Natural killer cell (primary cell): ENCODE measurements around the gene ADCY5. TPM values are rescaled to one million over a fixed set of nuclear protein-coding genes. Genes with fewer than 3 reads are reported as not detected.

Experiments
- ATAC-seq, 3 donors: fragments of 150-1000 bp in 2 of 3; fragments of 200-7000 bp in 1 of 3; cut with Tn5 transposase; 1 replicate in 1 of 3; 2 replicates in 2 of 3; pipeline ENCODE4 v1.10.0; 2021; ENCODE audit warnings: mild to moderate bottlenecking in 2 of 3, moderate library complexity in 2 of 3
- DNase-seq, 2 donors: peaks; one replicate each; pipeline versions ENCODE4 v3.0.0 to v3.0.0-alpha.2; 2013 to 2021; ENCODE audit warnings: mixed read lengths in 1 of 2
- H3K27ac ChIP-seq: one replicate; pipeline ENCODE4 v1.5.1; 2013; ENCODE audit warnings: mild to moderate bottlenecking, low read length
- H3K27me3 ChIP-seq: one replicate; pipeline ENCODE4 v1.6.1; 2013; ENCODE audit warnings: low read length; ENCODE audit not compliant: control insufficient read depth, insufficient read depth
- H3K36me3 ChIP-seq: one replicate; pipeline ENCODE4 v1.6.1; 2013; ENCODE audit warnings: low read length; ENCODE audit not compliant: control insufficient read depth, insufficient read depth
- H3K4me1 ChIP-seq: one replicate; pipeline ENCODE4 v1.6.1; 2013; ENCODE audit warnings: low read length; ENCODE audit not compliant: control insufficient read depth, insufficient read depth
- H3K4me3 ChIP-seq: one replicate; pipeline ENCODE4 v1.5.1; 2013; ENCODE audit warnings: low read length
- H3K9me3 ChIP-seq: one replicate; pipeline ENCODE4 v1.6.1; 2013; ENCODE audit warnings: low read length; ENCODE audit not compliant: control insufficient read depth, insufficient read depth
- H3K27ac Mint-ChIP-seq, 2 donors: one replicate each; pipeline ENCODE4 v1.8.0; 2022; ENCODE audit warnings: mild to moderate bottlenecking in 2 of 2, mixed read lengths in 2 of 2, moderate library complexity in 1 of 2
- H3K27me3 Mint-ChIP-seq, 2 donors: one replicate each; pipeline ENCODE4 v1.8.0; 2022; ENCODE audit warnings: low read depth in 2 of 2, mixed read lengths in 2 of 2
- H3K36me3 Mint-ChIP-seq: one replicate; pipeline ENCODE4 v1.8.0; 2022; ENCODE audit warnings: mixed read lengths
- H3K4me1 Mint-ChIP-seq, 2 donors: one replicate each; pipeline ENCODE4 v1.8.0; 2022; ENCODE audit warnings: mixed read lengths in 2 of 2
- H3K4me3 Mint-ChIP-seq: one replicate; pipeline ENCODE4 v1.8.0; 2022; ENCODE audit warnings: mild to moderate bottlenecking, moderate library complexity, mixed read lengths
- H3K9me3 Mint-ChIP-seq, 2 donors: one replicate each; pipeline ENCODE4 v1.8.0; 2022; ENCODE audit warnings: mixed read lengths in 2 of 2
- CTCF ChIP-seq: fragments of 200-600 bp; IDR thresholded peaks from one replicate; pipeline ENCODE4 v1.8.0; 2022; ENCODE audit warnings: antibody characterized with exemption
- WGBS: methylation state at CpG from one replicate; pipeline ENCODE4 v1.1.7; 2013; ENCODE audit warnings: missing lambda C conversion rate; ENCODE audit not compliant: insufficient coverage; 5-methylcytosine and 5-hydroxymethylcytosine counted together
- intact Hi-C: fragments of 100-400 bp; cut with micrococcal nuclease; formaldehyde crosslinking; loops from one replicate; pipeline ENCODE4 v1.14.2; 2022
- total RNA-seq, 4 donors: library from RNA; stranded (reverse); fragments of 120-200 nt in 1 of 4; gene quantifications; one replicate each; pipeline versions ENCODE4 v1.2.3 to v1.2.4, GENCODE V29; 2013 to 2022

Gene ADCY5
- total RNA-seq, 3 donors from 2014 or later (not counting 1 experiment from before 2014, with no cell fraction given) = not detected

DNA sequence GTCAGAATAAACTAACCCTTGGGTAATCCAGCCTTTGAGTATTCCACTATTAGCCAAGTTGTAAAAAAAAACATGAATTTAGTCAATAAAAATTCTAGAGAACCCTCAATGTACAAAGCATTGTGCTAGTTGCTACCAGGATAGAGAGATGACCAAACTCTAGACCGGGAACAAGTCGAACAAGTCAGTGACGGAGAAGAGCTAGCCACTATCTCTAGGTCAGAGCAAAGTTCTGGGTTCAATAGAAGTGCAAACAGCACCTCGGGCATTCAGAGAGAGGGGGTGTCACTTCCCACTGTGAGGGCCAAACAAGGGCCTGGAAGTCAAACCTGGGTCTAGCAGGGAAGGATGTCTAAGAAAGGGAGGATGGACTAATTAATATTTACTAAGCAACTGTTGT lies 2.3 kb upstream of the ADCY5 start:
- ATAC-seq (no peak), DNase-seq (no peak)
- TF ChIP-seq CTCF = no peak
- Mint-ChIP-seq H3K9me3 (no peaks in the 10 kb centered on the region), H3K4me1 (peaks cover 0 to 6% of the 10 kb centered on the region in 2 donors), H3K27ac (no peak overlapping the region), H3K36me3 (no peaks in the 10 kb centered on the region), H3K4me3 (peak overlapping the region; percentile 13), H3K27me3 (peaks cover 35 to 42% of the 10 kb centered on the region in 2 donors)
- peaks cover 16% of the 10 kb centered on the region for H3K27me3 ChIP-seq
- peaks cover 9% of the 10 kb centered on the region for H3K4me1 ChIP-seq
- no peak overlapping the region for H3K4me3 ChIP-seq
- no peak overlapping the region for H3K27ac ChIP-seq
- H3K36me3 ChIP-seq = no peaks in the 10 kb centered on the region
- 90% methylated on average over 4 of the region's 4 CpGs for WGBS
- intact Hi-C loops = no loop called here
- no peaks in the 10 kb centered on the region for H3K9me3 ChIP-seq

DNA sequence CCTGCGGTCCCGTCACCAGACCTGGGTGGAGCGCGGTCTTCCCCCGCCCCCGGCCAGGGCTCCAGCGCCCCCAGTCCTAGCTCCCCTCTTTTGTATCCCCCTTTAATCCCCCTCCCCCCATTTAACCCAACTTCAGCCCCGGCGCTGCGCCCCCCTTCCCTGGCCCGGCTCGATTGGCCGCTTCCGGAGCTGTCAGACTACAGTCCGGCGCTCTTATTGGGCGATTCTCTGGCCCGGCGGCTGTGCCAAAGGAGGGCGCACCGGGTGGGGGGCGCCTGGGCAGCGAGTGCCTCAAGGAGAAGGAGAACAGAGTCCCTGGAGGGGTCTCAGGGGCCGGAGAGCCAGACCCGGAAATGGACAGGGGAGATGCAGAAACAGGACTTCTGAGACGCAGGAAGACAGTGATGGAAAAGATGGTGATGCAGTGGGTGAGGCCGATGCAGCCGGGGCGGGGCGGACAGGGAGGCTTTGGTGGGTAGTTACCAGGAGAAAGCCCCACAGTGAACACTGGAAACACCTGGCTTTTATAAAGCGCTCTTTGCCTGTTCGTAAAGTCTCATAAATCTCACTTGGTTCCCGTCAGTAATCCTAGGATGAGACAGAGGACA lies 1.2 kb upstream of the ADCY5 start:
- no peak overlapping the region for H3K4me3 ChIP-seq
- 18% methylated on average over 33 of the region's 33 CpGs for WGBS

DNA sequence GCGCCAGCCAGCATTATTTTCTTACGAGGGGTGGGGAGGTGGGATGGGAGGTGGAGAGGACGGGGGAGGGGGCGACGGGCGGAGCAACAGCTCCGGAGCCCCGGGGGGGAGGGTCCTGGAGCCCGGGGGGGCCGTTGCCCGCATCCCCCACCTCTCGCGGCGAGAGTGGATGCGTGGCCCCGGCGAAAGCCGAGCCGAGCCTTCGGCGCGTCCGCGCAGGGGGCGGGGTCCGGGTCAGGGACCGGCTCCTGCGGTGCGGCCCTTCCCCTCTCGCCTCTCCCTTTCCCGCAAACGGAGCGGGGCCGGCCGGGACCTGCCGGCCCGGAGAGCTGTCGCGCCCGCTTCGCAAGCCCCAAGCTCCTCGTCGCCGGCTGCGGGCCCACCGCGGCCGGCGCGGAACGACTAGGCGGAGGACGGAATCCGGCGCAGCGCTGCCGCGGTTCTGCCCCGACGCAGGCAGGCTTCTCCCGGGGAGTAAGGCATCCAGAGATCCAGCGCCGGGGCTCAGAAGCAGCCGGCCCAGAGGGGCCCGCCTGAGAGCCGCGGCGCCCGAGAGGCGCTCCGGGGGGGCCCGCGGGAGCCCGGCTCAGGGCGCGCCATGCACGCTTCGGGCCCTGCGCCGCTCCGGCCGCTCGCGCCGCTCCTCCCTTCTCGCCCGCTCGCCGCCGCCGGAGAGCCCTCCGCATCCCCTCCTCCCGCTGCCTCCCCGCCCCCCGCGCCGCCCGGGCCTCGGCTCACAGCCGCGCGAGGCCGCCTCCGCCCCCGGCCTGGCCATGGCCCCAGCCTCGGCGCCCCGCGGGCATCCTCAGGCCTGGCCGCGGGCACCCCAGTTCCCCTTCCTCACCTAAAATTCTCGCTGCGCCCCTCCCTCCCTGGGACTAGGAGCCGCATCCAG lies 459 bp upstream of the ADCY5 start:
- H3K9me3 ChIP-seq = no peaks in the 10 kb centered on the region
- Mint-ChIP-seq H3K4me3 (peak overlapping the region; percentile 76), H3K27ac (no peak overlapping the region), H3K27me3 (peaks cover 42 to 52% of the 10 kb centered on the region in 2 donors), H3K4me1 (peaks cover 0 to 6% of the 10 kb centered on the region in 2 donors), H3K9me3 (no peaks in the 10 kb centered on the region), H3K36me3 (no peaks in the 10 kb centered on the region)
- H3K36me3 ChIP-seq = no peaks in the 10 kb centered on the region
- DNase-seq (peak in 1 of 2 donors; percentile 26), ATAC-seq (peak in 2 of 3 donors; percentile 46 to 57)
- no peak overlapping the region for H3K4me3 ChIP-seq
- H3K27me3 ChIP-seq = peaks cover 20% of the 10 kb centered on the region
- under 1% methylated on average over 114 of the region's 114 CpGs for WGBS
- intact Hi-C loops = loop anchor here (10.0 kb wide), 1 partner anchor 105 kb away; no protein-coding TSS in a partner anchor
- peaks cover 9% of the 10 kb centered on the region for H3K4me1 ChIP-seq
- no peak for TF ChIP-seq CTCF
- H3K27ac ChIP-seq = no peak overlapping the region

More for the DNA sequence above, 1.2 kb upstream of the ADCY5 start:
- Histone ChIP-seq H3K9me3 (no peaks in the 10 kb centered on the region), H3K27me3 (peaks cover 19% of the 10 kb centered on the region), H3K27ac (no peak overlapping the region), H3K4me1 (peaks cover 9% of the 10 kb centered on the region), H3K36me3 (no peaks in the 10 kb centered on the region)
- H3K4me3 Mint-ChIP-seq = peak overlapping the region; percentile 76
- intact Hi-C loops = loop anchor here (10.0 kb wide), 1 partner anchor 105 kb away; no protein-coding TSS in a partner anchor
- peaks cover 0 to 6% of the 10 kb centered on the region in 2 donors for H3K4me1 Mint-ChIP-seq
- H3K36me3 Mint-ChIP-seq = no peaks in the 10 kb centered on the region
- ATAC-seq (no peak), DNase-seq (no peak)
- H3K9me3 Mint-ChIP-seq = no peaks in the 10 kb centered on the region
- no peak for TF ChIP-seq CTCF
- no peak overlapping the region for H3K27ac Mint-ChIP-seq
- peaks cover 41 to 49% of the 10 kb centered on the region in 2 donors for H3K27me3 Mint-ChIP-seq
